ENCODE data around the gene FAM50A.

DNA sequence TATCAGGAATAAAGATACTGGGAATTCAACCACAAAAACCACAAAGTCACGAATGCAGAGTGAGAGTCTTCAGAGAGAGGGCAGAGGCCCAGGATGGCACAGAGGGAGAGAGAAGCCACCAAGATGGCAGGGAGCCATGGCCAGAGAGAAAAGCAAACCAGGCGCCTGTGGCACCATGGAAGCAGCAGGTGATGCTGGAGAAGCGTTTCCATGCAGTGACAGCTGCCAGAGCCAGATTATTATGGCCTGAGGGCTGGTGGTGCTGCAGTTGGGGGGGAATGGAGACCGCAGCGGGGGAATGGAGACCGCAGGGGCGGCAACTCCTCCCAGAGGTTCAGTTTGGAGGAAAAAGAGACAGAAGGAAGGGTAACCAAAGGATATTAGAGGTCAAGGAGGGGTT, 26.8 kb upstream of the FAM50A start:
- TF ChIP-seq, protein P1, sequence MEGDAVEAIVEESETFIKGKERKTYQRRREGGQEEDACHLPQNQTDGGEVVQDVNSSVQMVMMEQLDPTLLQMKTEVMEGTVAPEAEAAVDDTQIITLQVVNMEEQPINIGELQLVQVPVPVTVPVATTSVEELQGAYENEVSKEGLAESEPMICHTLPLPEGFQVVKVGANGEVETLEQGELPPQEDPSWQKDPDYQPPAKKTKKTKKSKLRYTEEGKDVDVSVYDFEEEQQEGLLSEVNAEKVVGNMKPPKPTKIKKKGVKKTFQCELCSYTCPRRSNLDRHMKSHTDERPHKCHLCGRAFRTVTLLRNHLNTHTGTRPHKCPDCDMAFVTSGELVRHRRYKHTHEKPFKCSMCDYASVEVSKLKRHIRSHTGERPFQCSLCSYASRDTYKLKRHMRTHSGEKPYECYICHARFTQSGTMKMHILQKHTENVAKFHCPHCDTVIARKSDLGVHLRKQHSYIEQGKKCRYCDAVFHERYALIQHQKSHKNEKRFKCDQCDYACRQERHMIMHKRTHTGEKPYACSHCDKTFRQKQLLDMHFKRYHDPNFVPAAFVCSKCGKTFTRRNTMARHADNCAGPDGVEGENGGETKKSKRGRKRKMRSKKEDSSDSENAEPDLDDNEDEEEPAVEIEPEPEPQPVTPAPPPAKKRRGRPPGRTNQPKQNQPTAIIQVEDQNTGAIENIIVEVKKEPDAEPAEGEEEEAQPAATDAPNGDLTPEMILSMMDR (IDR thresholded peaks at IDR 0.05): no peak
- no peak for TF ChIP-seq POLR2A (IDR thresholded peaks at IDR 0.05)
